Osteocyte (in vitro differentiated cells): ENCODE data around the gene LTC4S. TPM values are rescaled to one million over a fixed set of nuclear protein-coding genes. Genes with fewer than 3 reads are reported as not detected.

Source experiments
- DNase-seq: peaks from one replicate; pipeline ENCODE4 v3.0.0; 2021; ENCODE audit warnings: mixed read lengths; ENCODE audit not compliant: unreplicated experiment; ENCODE audit errors: extremely low spot score
- H3K27ac Mint-ChIP-seq: one replicate; pipeline ENCODE4 v1.8.0; 2021; ENCODE audit warnings: mild to moderate bottlenecking, mixed read lengths; ENCODE audit not compliant: unreplicated experiment
- H3K27me3 Mint-ChIP-seq: one replicate; pipeline ENCODE4 v1.8.0; 2021; ENCODE audit warnings: mixed read lengths; ENCODE audit not compliant: unreplicated experiment
- H3K36me3 Mint-ChIP-seq: one replicate; pipeline ENCODE4 v1.8.0; 2021; ENCODE audit warnings: mixed read lengths; ENCODE audit not compliant: unreplicated experiment
- H3K4me1 Mint-ChIP-seq: one replicate; pipeline ENCODE4 v1.8.0; 2021; ENCODE audit warnings: mixed read lengths; ENCODE audit not compliant: unreplicated experiment
- H3K4me3 Mint-ChIP-seq: one replicate; pipeline ENCODE4 v1.8.0; 2021; ENCODE audit warnings: mild to moderate bottlenecking, moderate library complexity, mixed read lengths; ENCODE audit not compliant: unreplicated experiment
- H3K9me3 Mint-ChIP-seq: one replicate; pipeline ENCODE4 v1.8.0; 2021; ENCODE audit warnings: mixed read lengths; ENCODE audit not compliant: unreplicated experiment
- CTCF ChIP-seq: fragments of 200-600 bp; sonication (generic); IDR thresholded peaks from 2 replicates; pipeline ENCODE4 v1.5.0; 2021; ENCODE audit warnings: antibody characterized with exemption, mild to moderate bottlenecking, moderate library complexity
- total RNA-seq: library from RNA; stranded (reverse); gene quantifications from 2 replicates; pipeline ENCODE4 v1.2.1, GENCODE V29; 2021

Gene LTC4S
- total RNA-seq, 1 donor from 2014 or later = 2.4 TPM

DNA sequence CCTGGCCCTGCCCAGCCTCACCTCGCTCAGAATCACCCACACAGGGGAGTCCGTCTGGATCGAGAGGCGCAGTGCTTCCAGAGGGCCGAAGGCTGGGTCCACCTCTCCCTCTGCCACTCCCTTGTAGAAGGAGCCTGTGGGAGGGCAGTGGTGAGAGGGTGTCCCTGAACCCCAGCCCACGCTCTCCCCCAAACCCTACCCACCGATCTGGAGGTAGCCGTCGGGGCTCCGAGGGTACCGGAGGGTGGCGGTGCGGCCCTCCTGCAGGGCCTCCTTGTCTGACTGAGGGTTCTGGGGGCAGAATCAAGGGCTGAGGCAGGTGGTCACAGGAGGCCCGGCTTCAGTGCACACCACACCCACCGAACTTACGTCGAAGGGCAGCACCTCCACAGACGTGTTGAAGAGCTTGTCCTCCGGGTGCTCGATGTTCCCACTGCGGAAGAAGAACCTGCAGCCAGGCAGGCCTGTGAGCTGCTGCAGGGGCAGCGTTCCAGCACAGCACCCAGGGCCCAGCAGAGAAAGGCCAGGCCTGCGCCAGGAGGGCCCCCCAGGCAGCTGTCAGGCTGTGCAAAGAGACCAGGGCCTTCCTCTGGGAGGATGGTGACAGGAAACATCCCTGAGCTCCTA, 4.5 kb downstream of the LTC4S start:
- H3K27ac Mint-ChIP-seq = no peak overlapping the region
- no peak for TF ChIP-seq CTCF
- DNase-seq = no peak
- H3K36me3 Mint-ChIP-seq = peaks cover 20% of the 10 kb centered on the region
- peaks cover 14% of the 10 kb centered on the region for H3K4me1 Mint-ChIP-seq
- H3K4me3 Mint-ChIP-seq = no peak overlapping the region
- H3K27me3 Mint-ChIP-seq = no peaks in the 10 kb centered on the region
- no peaks in the 10 kb centered on the region for H3K9me3 Mint-ChIP-seq

DNA sequence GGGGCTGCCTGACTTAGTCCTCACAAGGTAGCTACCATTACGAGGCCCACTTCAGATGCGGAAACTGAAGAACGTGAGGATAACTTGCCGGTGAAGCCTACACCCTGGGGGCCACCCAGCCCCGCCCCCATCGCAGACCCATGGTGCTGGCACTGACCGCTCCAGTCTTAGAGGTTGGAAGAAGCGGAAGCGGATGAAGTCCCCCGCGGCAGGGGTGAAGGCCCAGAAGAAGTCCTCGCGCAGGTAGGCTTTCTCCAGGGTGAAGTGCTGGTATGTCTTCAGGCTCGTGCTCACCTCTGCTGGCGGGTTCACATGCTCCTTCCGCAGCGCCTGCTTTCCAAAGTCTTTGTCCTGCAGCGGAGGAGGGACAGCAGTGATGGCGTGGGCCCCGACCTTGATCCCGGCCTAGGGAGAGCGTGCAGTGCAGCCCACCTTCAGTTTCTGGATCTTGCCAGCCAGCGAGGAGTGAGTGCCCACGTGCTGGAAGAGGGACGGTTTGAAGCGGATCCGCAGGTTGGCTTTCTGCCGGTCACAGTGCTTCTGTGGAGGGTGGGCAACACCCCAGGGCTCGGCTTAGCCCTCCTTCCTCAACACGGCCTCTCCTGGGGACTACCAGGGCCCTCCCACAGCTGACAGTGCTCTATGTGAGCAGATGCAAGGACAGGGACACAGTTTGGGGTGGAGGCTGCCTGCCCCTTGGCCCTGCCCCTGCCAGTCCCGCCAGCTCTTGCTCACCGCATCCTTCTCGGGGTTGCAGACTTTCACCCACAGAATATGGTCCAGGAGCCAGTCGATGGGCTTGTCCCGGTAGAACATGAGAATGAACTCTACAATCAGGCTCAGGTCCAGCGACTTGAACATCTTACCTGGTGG, 5.2 kb downstream of the LTC4S start:
- TF ChIP-seq CTCF = no peak
- no peaks in the 10 kb centered on the region for H3K27me3 Mint-ChIP-seq
- H3K4me3 Mint-ChIP-seq = no peak overlapping the region
- no peaks in the 10 kb centered on the region for H3K9me3 Mint-ChIP-seq
- no peak overlapping the region for H3K27ac Mint-ChIP-seq
- H3K4me1 Mint-ChIP-seq = peaks cover 15% of the 10 kb centered on the region
- H3K36me3 Mint-ChIP-seq = peaks cover 20% of the 10 kb centered on the region
- DNase-seq = no peak

DNA sequence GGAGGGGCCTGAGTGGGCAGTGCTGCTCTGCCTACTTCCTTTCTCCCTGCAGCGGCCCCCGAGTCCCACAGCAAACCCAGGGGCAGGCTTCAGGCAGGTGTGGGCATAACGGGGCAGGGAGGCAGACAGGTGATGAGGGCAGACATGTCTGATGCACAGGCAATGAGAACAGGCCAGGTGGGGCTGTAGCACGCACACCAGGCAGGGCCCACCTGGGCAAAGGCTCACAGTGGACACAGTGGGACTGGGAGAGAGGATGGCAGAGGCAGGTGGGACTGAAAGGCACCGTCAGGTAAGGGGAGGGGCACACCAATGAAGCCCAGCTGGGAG, 5.8 kb downstream of the LTC4S start:
- no peak for TF ChIP-seq CTCF
- Mint-ChIP-seq H3K4me3 (no peak overlapping the region), H3K27ac (no peak overlapping the region), H3K27me3 (no peaks in the 10 kb centered on the region), H3K4me1 (peaks cover 21% of the 10 kb centered on the region), H3K9me3 (no peaks in the 10 kb centered on the region), H3K36me3 (peaks cover 20% of the 10 kb centered on the region)
- DNase-seq = no peak

DNA sequence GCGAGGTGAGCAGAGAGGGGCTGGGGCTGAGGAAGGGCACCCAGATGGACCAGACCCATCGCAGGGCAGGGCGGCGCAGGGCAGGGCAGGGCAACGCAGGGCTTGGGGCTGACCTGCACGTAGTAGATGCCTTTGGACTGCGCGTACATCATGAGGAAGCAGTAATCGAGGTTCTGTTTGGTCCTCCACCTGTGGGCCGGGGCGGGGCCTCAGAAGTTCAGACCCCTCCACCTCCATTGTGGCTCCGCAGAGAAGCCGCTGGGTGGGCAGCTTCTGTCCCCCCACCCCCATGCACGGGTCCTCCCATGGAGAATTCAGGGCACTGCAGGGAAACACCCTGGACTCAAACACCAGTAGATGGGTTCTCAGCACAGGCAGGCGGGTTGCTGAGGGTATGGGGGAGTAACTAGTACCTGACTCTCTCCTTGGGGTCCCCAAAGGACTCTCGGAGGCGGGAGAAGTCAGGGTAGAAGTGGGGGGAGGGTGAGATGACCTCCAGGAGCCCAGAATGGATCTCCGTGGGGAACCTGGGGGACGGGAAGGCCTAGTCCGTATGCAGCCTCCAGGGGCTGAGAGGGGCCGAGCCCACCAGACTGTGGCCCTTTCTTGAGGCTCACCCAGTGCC, 6.4 kb downstream of the LTC4S start:
- H3K27ac Mint-ChIP-seq = no peak overlapping the region
- H3K4me3 Mint-ChIP-seq = no peak overlapping the region
- DNase-seq = no peak
- H3K9me3 Mint-ChIP-seq = no peaks in the 10 kb centered on the region
- no peaks in the 10 kb centered on the region for H3K27me3 Mint-ChIP-seq
- H3K4me1 Mint-ChIP-seq = peaks cover 27% of the 10 kb centered on the region
- peaks cover 20% of the 10 kb centered on the region for H3K36me3 Mint-ChIP-seq
- TF ChIP-seq CTCF = no peak

- H3K9me3 Mint-ChIP-seq = no peaks in the 10 kb centered on the region
- H3K4me1 Mint-ChIP-seq = peaks cover 29% of the 10 kb centered on the region
- no peaks in the 10 kb centered on the region for H3K27me3 Mint-ChIP-seq
- DNase-seq = no peak
- no peak overlapping the region for H3K27ac Mint-ChIP-seq
- peaks cover 20% of the 10 kb centered on the region for H3K36me3 Mint-ChIP-seq
- no peak overlapping the region for H3K4me3 Mint-ChIP-seq
- TF ChIP-seq CTCF = no peak
Observed at GRCh38 chr5:179800696-179801201, 7.0 kb downstream of the LTC4S start.
